Spleen (tissue), 7 donors: Measurements from ENCODE around the gene WDR20.

Experiments
- CTCF ChIP-seq, 11 experiments: fragments of 200-600 bp in 7 of 11; fragments of 450-650 bp in 4 of 11; sonication (generic) in 4 of 11; IDR thresholded peaks in 8 of 11; conservative IDR thresholded peaks in 3 of 11; 1 replicate in 7 of 11; 2 replicates in 4 of 11; pipeline versions ENCODE4 v1.4.0 to v1.8.0; 2016 to 2021; ENCODE audit warnings: antibody characterized with exemption in 11 of 11, inconsistent platforms in 4 of 11, mild to moderate bottlenecking in 1 of 11
- POLR2A ChIP-seq, 3 donors: fragments of 450-650 bp; IDR thresholded peaks; one replicate each; pipeline ENCODE4 v1.5.1; 2017; ENCODE audit warnings: antibody characterized with exemption in 3 of 3, mild to moderate bottlenecking in 1 of 3
- donor health status: DM: no; HTN: no; CAD: no; lungs with moderate emphysema.
- donor health status: DM: no; HTN: no; CAD: no.
- donor health status: DM: no; HTN: no; CAD: no.

DNA sequence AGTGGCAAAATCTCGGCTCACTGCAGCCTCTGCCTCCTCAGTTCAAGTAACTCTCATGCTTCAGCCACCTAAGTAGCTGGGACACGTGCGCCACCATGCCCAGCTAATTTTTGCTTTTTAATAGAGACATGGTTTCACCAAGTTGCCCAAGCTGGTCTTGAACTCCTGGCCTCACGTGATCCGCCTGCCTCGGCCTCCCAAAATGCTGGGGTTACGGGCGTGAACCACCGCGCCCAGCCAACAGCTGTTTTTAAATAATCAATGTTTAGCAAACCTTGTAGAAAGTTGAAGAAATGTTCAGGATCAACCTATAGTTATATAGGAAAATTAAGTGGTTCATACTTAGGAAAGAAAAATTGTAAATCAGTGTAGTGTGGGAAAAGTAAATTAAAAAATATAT lies 46.9 kb upstream of the WDR20 start:
- no peak for TF ChIP-seq CTCF (IDR thresholded peaks at IDR 0.05 in 8 of 11, conservative IDR thresholded peaks at IDR 0.05 in 3 of 11)
- TF ChIP-seq POLR2A (IDR thresholded peaks at IDR 0.05) = no peak
